Natural killer cell (primary cell): ENCODE measurements around the gene MORN1. TPM values are rescaled to one million over a fixed set of nuclear protein-coding genes. Genes with fewer than 3 reads are reported as not detected.

Experiments
- ATAC-seq, 3 donors: fragments of 150-1000 bp in 2 of 3; fragments of 200-7000 bp in 1 of 3; cut with Tn5 transposase; 1 replicate in 1 of 3; 2 replicates in 2 of 3; pipeline ENCODE4 v1.10.0; 2021; ENCODE audit warnings: mild to moderate bottlenecking in 2 of 3, moderate library complexity in 2 of 3
- DNase-seq, 2 donors: peaks; one replicate each; pipeline versions ENCODE4 v3.0.0 to v3.0.0-alpha.2; 2013 to 2021; ENCODE audit warnings: mixed read lengths in 1 of 2
- H3K27ac ChIP-seq: one replicate; pipeline ENCODE4 v1.5.1; 2013; ENCODE audit warnings: mild to moderate bottlenecking, low read length
- H3K27me3 ChIP-seq: one replicate; pipeline ENCODE4 v1.6.1; 2013; ENCODE audit warnings: low read length; ENCODE audit not compliant: control insufficient read depth, insufficient read depth
- H3K36me3 ChIP-seq: one replicate; pipeline ENCODE4 v1.6.1; 2013; ENCODE audit warnings: low read length; ENCODE audit not compliant: control insufficient read depth, insufficient read depth
- H3K4me1 ChIP-seq: one replicate; pipeline ENCODE4 v1.6.1; 2013; ENCODE audit warnings: low read length; ENCODE audit not compliant: control insufficient read depth, insufficient read depth
- H3K4me3 ChIP-seq: one replicate; pipeline ENCODE4 v1.5.1; 2013; ENCODE audit warnings: low read length
- H3K9me3 ChIP-seq: one replicate; pipeline ENCODE4 v1.6.1; 2013; ENCODE audit warnings: low read length; ENCODE audit not compliant: control insufficient read depth, insufficient read depth
- H3K27ac Mint-ChIP-seq, 2 donors: one replicate each; pipeline ENCODE4 v1.8.0; 2022; ENCODE audit warnings: mild to moderate bottlenecking in 2 of 2, mixed read lengths in 2 of 2, moderate library complexity in 1 of 2
- H3K27me3 Mint-ChIP-seq, 2 donors: one replicate each; pipeline ENCODE4 v1.8.0; 2022; ENCODE audit warnings: low read depth in 2 of 2, mixed read lengths in 2 of 2
- H3K36me3 Mint-ChIP-seq: one replicate; pipeline ENCODE4 v1.8.0; 2022; ENCODE audit warnings: mixed read lengths
- H3K4me1 Mint-ChIP-seq, 2 donors: one replicate each; pipeline ENCODE4 v1.8.0; 2022; ENCODE audit warnings: mixed read lengths in 2 of 2
- H3K4me3 Mint-ChIP-seq: one replicate; pipeline ENCODE4 v1.8.0; 2022; ENCODE audit warnings: mild to moderate bottlenecking, moderate library complexity, mixed read lengths
- H3K9me3 Mint-ChIP-seq, 2 donors: one replicate each; pipeline ENCODE4 v1.8.0; 2022; ENCODE audit warnings: mixed read lengths in 2 of 2
- WGBS: methylation state at CpG from one replicate; pipeline ENCODE4 v1.1.7; 2013; ENCODE audit warnings: missing lambda C conversion rate; ENCODE audit not compliant: insufficient coverage; 5-methylcytosine and 5-hydroxymethylcytosine counted together
- intact Hi-C: fragments of 100-400 bp; cut with micrococcal nuclease; formaldehyde crosslinking; loops from one replicate; pipeline ENCODE4 v1.14.2; 2022
- total RNA-seq, 4 donors: library from RNA; stranded (reverse); fragments of 120-200 nt in 1 of 4; gene quantifications; one replicate each; pipeline versions ENCODE4 v1.2.3 to v1.2.4, GENCODE V29; 2013 to 2022
- TF ChIP-seq, protein P1 (sequence below): fragments of 200-600 bp; IDR thresholded peaks from one replicate; pipeline ENCODE4 v1.8.0; 2022; ENCODE audit warnings: antibody characterized with exemption

The MORN1 gene
- total RNA-seq, 3 donors from 2014 or later (not counting 1 experiment from before 2014, with no cell fraction given): 8.0 to 9.3 (median 8.8) TPM

DNA sequence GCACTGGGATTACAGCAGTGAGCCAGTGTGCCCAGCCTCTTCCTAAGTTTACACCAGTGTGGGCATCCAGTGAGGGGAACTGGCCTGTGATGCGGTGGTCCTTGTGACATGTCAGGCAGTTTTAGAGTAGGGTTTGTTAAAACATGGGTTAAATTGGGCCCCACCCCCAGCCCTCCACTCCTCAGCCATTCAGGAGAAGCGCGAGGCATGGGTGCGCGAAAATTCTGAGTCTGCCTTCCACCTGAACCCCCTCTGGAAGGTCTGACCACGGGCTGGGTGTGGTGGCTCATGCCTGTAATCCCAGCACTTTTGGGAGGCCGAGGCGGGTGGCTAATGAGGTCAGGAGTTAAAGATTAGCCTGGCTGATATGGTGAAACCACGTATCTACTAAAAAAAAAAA, 111.5 kb downstream of the MORN1 start:
- no peak for DNase-seq
- H3K9me3 Mint-ChIP-seq: no peaks in the 10 kb centered on the region
- H3K27me3 ChIP-seq: no peaks in the 10 kb centered on the region
- peaks cover 42% of the 10 kb centered on the region for H3K4me1 ChIP-seq
- intact Hi-C loops: no loop called here
- no peak overlapping the region for H3K27ac ChIP-seq
- H3K27me3 Mint-ChIP-seq: no peaks in the 10 kb centered on the region
- H3K4me3 Mint-ChIP-seq: no peak overlapping the region
- WGBS: 70% methylated on average over 7 of the region's 9 CpGs
- H3K36me3 ChIP-seq: peaks cover 2% of the 10 kb centered on the region
- no peak overlapping the region for H3K4me3 ChIP-seq
- no peaks in the 10 kb centered on the region for H3K9me3 ChIP-seq
- TF ChIP-seq, protein P1, sequence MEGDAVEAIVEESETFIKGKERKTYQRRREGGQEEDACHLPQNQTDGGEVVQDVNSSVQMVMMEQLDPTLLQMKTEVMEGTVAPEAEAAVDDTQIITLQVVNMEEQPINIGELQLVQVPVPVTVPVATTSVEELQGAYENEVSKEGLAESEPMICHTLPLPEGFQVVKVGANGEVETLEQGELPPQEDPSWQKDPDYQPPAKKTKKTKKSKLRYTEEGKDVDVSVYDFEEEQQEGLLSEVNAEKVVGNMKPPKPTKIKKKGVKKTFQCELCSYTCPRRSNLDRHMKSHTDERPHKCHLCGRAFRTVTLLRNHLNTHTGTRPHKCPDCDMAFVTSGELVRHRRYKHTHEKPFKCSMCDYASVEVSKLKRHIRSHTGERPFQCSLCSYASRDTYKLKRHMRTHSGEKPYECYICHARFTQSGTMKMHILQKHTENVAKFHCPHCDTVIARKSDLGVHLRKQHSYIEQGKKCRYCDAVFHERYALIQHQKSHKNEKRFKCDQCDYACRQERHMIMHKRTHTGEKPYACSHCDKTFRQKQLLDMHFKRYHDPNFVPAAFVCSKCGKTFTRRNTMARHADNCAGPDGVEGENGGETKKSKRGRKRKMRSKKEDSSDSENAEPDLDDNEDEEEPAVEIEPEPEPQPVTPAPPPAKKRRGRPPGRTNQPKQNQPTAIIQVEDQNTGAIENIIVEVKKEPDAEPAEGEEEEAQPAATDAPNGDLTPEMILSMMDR: no peak
- no peak for ATAC-seq
- no peaks in the 10 kb centered on the region for H3K36me3 Mint-ChIP-seq
- H3K27ac Mint-ChIP-seq: no peak overlapping the region
- H3K4me1 Mint-ChIP-seq: peaks cover 16 to 26% of the 10 kb centered on the region in 2 donors

DNA sequence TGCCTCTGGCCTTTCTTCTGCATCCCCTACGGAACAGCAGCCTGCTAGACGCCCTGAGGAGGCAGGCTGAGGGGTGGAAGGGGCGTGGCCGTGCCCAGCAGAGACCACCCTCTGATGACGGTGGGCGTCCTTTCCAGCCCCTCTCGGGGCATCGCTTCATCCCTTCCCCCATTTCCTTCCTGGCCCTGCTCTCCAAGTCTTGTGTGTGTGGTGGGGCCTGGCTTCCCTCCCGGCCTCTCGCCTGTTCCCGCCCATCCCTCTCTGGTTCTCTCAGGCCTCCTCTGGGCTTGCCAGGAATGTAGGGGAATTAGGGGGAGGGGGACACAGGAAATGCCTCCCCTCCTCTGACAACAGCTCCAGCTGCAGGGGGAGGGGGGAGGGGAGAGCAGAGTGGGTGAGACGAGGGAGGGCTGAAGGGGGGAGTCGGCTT, 112.1 kb downstream of the MORN1 start:
- WGBS: 40% methylated on average over 9 of the region's 13 CpGs
- Mint-ChIP-seq H3K27ac (no peak overlapping the region), H3K27me3 (no peaks in the 10 kb centered on the region), H3K4me1 (peaks cover 16 to 32% of the 10 kb centered on the region in 2 donors), H3K36me3 (no peaks in the 10 kb centered on the region), H3K4me3 (no peak overlapping the region), H3K9me3 (no peaks in the 10 kb centered on the region)
- H3K4me1 ChIP-seq: peaks cover 47% of the 10 kb centered on the region
- H3K4me3 ChIP-seq: no peak overlapping the region
- H3K9me3 ChIP-seq: no peaks in the 10 kb centered on the region
- peaks cover 2% of the 10 kb centered on the region for H3K36me3 ChIP-seq
- ATAC-seq: no peak
- TF ChIP-seq, protein P1: no peak
- no peak overlapping the region for H3K27ac ChIP-seq
- H3K27me3 ChIP-seq: no peaks in the 10 kb centered on the region
- intact Hi-C loops: no loop called here
- DNase-seq: no peak

DNA sequence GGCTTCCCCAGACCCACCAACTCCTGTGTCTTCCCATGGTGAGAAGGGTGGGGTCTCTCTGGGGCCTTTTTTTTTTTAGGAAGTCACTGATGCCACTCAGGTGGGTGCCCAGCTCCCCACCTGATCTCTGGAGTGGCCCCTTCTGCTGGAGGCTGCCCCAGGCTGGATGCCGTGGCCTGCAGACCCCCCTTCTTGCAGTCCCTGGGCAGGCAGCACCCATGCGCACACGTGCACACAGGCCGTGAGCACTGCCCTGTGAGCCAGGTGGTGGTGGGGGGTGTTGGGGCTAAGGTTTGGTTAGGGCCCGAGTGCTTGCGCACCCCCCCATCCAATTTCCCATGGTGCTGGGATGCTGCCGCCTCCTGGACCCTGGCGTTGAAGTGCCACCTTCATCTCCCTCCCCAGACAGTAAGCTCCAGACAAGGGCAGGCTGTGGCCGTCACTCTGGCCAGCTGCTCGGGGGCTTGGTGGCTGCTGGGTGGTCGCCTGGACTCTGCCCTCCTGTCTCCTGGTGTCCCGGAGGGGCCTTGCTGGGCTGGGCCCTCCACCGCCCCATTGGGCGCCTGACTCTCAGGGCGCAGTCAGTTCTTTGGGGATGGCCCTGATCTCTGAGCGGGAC, 112.7 kb downstream of the MORN1 start:
- no peaks in the 10 kb centered on the region for H3K36me3 Mint-ChIP-seq
- no peak overlapping the region for H3K27ac ChIP-seq

More for the DNA sequence above, 112.7 kb downstream of the MORN1 start:
- Histone ChIP-seq H3K4me1 (peaks cover 47% of the 10 kb centered on the region), H3K9me3 (no peaks in the 10 kb centered on the region), H3K36me3 (peaks cover 2% of the 10 kb centered on the region), H3K27me3 (no peaks in the 10 kb centered on the region), H3K4me3 (no peak overlapping the region)
- ATAC-seq: no peak
- Mint-ChIP-seq H3K27me3 (no peaks in the 10 kb centered on the region), H3K4me1 (peaks cover 16 to 33% of the 10 kb centered on the region in 2 donors), H3K9me3 (no peaks in the 10 kb centered on the region), H3K27ac (no peak overlapping the region), H3K4me3 (no peak overlapping the region)
- TF ChIP-seq, protein P1: no peak
- no peak for DNase-seq
- intact Hi-C loops: no loop called here
- WGBS: 85% methylated on average over 16 of the region's 16 CpGs
